Measurements from ENCODE around the gene CAMSAP1. TPM values are rescaled to one million over a fixed set of nuclear protein-coding genes. Genes with fewer than 3 reads are reported as not detected.
A peak's percentile ranks its signal among the peaks of the same experiment; 100 is the strongest.
"Not testable (repeated sequence)": the region's sequence is repeated elsewhere in the genome, so short reads cannot be mapped to it uniquely, and the experiment has no call there.

CAMSAP1 gene
- total RNA-seq, 5 donors from 2014 or later (not counting 1 experiment from before 2014, with no cell fraction given): 25.6 to 38.7 (median 35.6) TPM

GRCh38 chr9:135895202-135895848 lies 12.0 kb downstream of the CAMSAP1 start:
- no peak for ATAC-seq (replicated peaks in 1 of 4)
- no peak overlapping the region for H3K27ac ChIP-seq (ENCODE audit: low read length)
- Mint-ChIP-seq H3K4me3 (no peak overlapping the region), H3K4me1 (peaks cover 82 to 87% (median 86%) of the 10 kb centered on the region in 3 donors), H3K27ac (peak overlapping the region in 1 of 2 donors; percentile 24), H3K27me3 (no peaks in the 10 kb centered on the region), H3K9me3 (peaks cover 0 to 5% (median 0%) of the 10 kb centered on the region in 3 donors), H3K36me3 (peaks cover 19% of the 10 kb centered on the region)
- ChIA-PET POLR2A (no interaction called here), CTCF (no interaction called here)
- H3K27me3 ChIP-seq (replicated peaks in 1 of 2; ENCODE audit: control insufficient read depth in 2 of 2, extremely low read depth in 1 of 2, insufficient read depth in 2 of 2, low read length in 1 of 2): no peaks in the 10 kb centered on the region
- no peaks in the 10 kb centered on the region for H3K9me3 ChIP-seq
- no peak overlapping the region for H3K4me3 ChIP-seq (ENCODE audit: control insufficient read depth in 1 of 2, extremely low read depth in 1 of 2, low read length in 1 of 2)
- no peak for DNase-seq
- peaks cover 0 to 24% of the 10 kb centered on the region in 2 experiments for H3K4me1 ChIP-seq (ENCODE audit: control insufficient read depth in 1 of 2, extremely low read depth in 1 of 2, insufficient read depth in 2 of 2, low read length in 2 of 2)
- H3K36me3 ChIP-seq (ENCODE audit: control insufficient read depth in 2 of 2, extremely low read depth in 1 of 2, insufficient read depth in 1 of 2, low read length in 1 of 2): no peaks in the 10 kb centered on the region
- no CpG with 5 or more reads among the region's 4 CpGs for WGBS (ENCODE audit: insufficient coverage)

- Histone ChIP-seq H3K27me3 (replicated peaks in 1 of 2; ENCODE audit: control insufficient read depth in 2 of 2, extremely low read depth in 1 of 2, insufficient read depth in 2 of 2, low read length in 1 of 2) (no peaks in the 10 kb centered on the region), H3K36me3 (ENCODE audit: control insufficient read depth in 2 of 2, extremely low read depth in 1 of 2, insufficient read depth in 1 of 2, low read length in 1 of 2) (no peaks in the 10 kb centered on the region), H3K9me3 (no peaks in the 10 kb centered on the region), H3K4me1 (ENCODE audit: control insufficient read depth in 1 of 2, extremely low read depth in 1 of 2, insufficient read depth in 2 of 2, low read length in 2 of 2) (peaks cover under 1 to 31% of the 10 kb centered on the region in 2 experiments), H3K4me3 (ENCODE audit: control insufficient read depth in 1 of 2, extremely low read depth in 1 of 2, low read length in 1 of 2) (no peak overlapping the region), H3K27ac (ENCODE audit: low read length) (no peak overlapping the region)
- CTCF ChIA-PET: no interaction called here
- Mint-ChIP-seq H3K4me3 (peak overlapping the region in 1 of 3 donors; percentile 24), H3K27me3 (no peaks in the 10 kb centered on the region), H3K4me1 (peaks cover 85 to 88% (median 85%) of the 10 kb centered on the region in 3 donors), H3K36me3 (peaks cover 11% of the 10 kb centered on the region), H3K27ac (peak overlapping the region; percentile 9 to 30), H3K9me3 (no peaks in the 10 kb centered on the region)
- ATAC-seq (replicated peaks in 1 of 4) (no peak), DNase-seq (no peak)
- POLR2A ChIA-PET: no interaction called here
- WGBS (ENCODE audit: insufficient coverage): 70% methylated on average over 1 of the region's 1 CpG
Observed at GRCh38 chr9:135893104-135893503, 14.2 kb downstream of the CAMSAP1 start.

GRCh38 chr9:135892327-135892726 lies 15.0 kb downstream of the CAMSAP1 start:
- DNase-seq; H3K9me3 Mint-ChIP-seq; H3K4me3 Mint-ChIP-seq; H3K36me3 Mint-ChIP-seq; POLR2A ChIA-PET; H3K27me3 Mint-ChIP-seq; H3K27ac Mint-ChIP-seq; H3K27me3 ChIP-seq (replicated peaks in 1 of 2; ENCODE audit: control insufficient read depth in 2 of 2, extremely low read depth in 1 of 2, insufficient read depth in 2 of 2, low read length in 1 of 2); H3K36me3 ChIP-seq (ENCODE audit: control insufficient read depth in 2 of 2, extremely low read depth in 1 of 2, insufficient read depth in 1 of 2, low read length in 1 of 2); H3K27ac ChIP-seq (ENCODE audit: low read length); H3K9me3 ChIP-seq; ATAC-seq (replicated peaks in 1 of 4); CTCF ChIA-PET; H3K4me3 ChIP-seq (ENCODE audit: control insufficient read depth in 1 of 2, extremely low read depth in 1 of 2, low read length in 1 of 2): not testable (repeated sequence)
- WGBS (ENCODE audit: insufficient coverage): 94% methylated on average over 3 of the region's 6 CpGs
- peaks cover 7 to 39% of the 10 kb centered on the region in 2 experiments for H3K4me1 ChIP-seq (ENCODE audit: control insufficient read depth in 1 of 2, extremely low read depth in 1 of 2, insufficient read depth in 2 of 2, low read length in 2 of 2)
- peaks cover 85 to 90% (median 86%) of the 10 kb centered on the region in 3 donors for H3K4me1 Mint-ChIP-seq

GRCh38 chr9:135891027-135891631 lies 16.2 kb downstream of the CAMSAP1 start:
- no peak overlapping the region for H3K27ac ChIP-seq (ENCODE audit: low read length)
- CTCF ChIA-PET: interaction anchor here in 1 of 2 donors (0.6 kb wide), 1 partner anchor 19 kb away, joined by 5 read pairs; no protein-coding TSS in a partner anchor
- no peak overlapping the region for H3K4me3 ChIP-seq (ENCODE audit: control insufficient read depth in 1 of 2, extremely low read depth in 1 of 2, low read length in 1 of 2)
- no peak for ATAC-seq (replicated peaks in 1 of 4)
- POLR2A ChIA-PET: no interaction called here
- 80% methylated on average over 6 of the region's 8 CpGs for WGBS (ENCODE audit: insufficient coverage)
- Mint-ChIP-seq H3K27me3 (no peaks in the 10 kb centered on the region), H3K4me1 (peaks cover 86 to 91% (median 90%) of the 10 kb centered on the region in 3 donors), H3K27ac (no peak overlapping the region), H3K9me3 (no peaks in the 10 kb centered on the region), H3K4me3 (no peak overlapping the region), H3K36me3 (peaks cover 4% of the 10 kb centered on the region)
- H3K4me1 ChIP-seq (ENCODE audit: control insufficient read depth in 1 of 2, extremely low read depth in 1 of 2, insufficient read depth in 2 of 2, low read length in 2 of 2): peaks cover 10 to 51% of the 10 kb centered on the region in 2 experiments
- no peaks in the 10 kb centered on the region for H3K27me3 ChIP-seq (replicated peaks in 1 of 2; ENCODE audit: control insufficient read depth in 2 of 2, extremely low read depth in 1 of 2, insufficient read depth in 2 of 2, low read length in 1 of 2)
- no peak for DNase-seq
- no peaks in the 10 kb centered on the region for H3K36me3 ChIP-seq (ENCODE audit: control insufficient read depth in 2 of 2, extremely low read depth in 1 of 2, insufficient read depth in 1 of 2, low read length in 1 of 2)
- no peaks in the 10 kb centered on the region for H3K9me3 ChIP-seq

GRCh38 chr9:135890190-135891026 lies 16.9 kb downstream of the CAMSAP1 start:
- Mint-ChIP-seq H3K27me3 (no peaks in the 10 kb centered on the region), H3K9me3 (no peaks in the 10 kb centered on the region), H3K36me3 (peaks cover 4% of the 10 kb centered on the region), H3K27ac (no peak overlapping the region), H3K4me3 (no peak overlapping the region), H3K4me1 (peaks cover 86 to 92% (median 90%) of the 10 kb centered on the region in 3 donors)
- Histone ChIP-seq H3K4me3 (ENCODE audit: control insufficient read depth in 1 of 2, extremely low read depth in 1 of 2, low read length in 1 of 2) (no peak overlapping the region), H3K9me3 (no peaks in the 10 kb centered on the region), H3K27ac (ENCODE audit: low read length) (no peak overlapping the region), H3K36me3 (ENCODE audit: control insufficient read depth in 2 of 2, extremely low read depth in 1 of 2, insufficient read depth in 1 of 2, low read length in 1 of 2) (no peaks in the 10 kb centered on the region), H3K27me3 (replicated peaks in 1 of 2; ENCODE audit: control insufficient read depth in 2 of 2, extremely low read depth in 1 of 2, insufficient read depth in 2 of 2, low read length in 1 of 2) (no peaks in the 10 kb centered on the region), H3K4me1 (ENCODE audit: control insufficient read depth in 1 of 2, extremely low read depth in 1 of 2, insufficient read depth in 2 of 2, low read length in 2 of 2) (peaks cover 10 to 55% of the 10 kb centered on the region in 2 experiments)
- 94% methylated on average over 16 of the region's 18 CpGs for WGBS (ENCODE audit: insufficient coverage)
- DNase-seq (no peak), ATAC-seq (replicated peaks in 1 of 4) (no peak)
- POLR2A ChIA-PET: no interaction called here
- CTCF ChIA-PET: interaction anchor here in 1 of 2 donors (0.6 kb wide), 2 partner anchors 14 to 44 kb away, joined by 3 to 8 read pairs; no protein-coding TSS in a partner anchor

- no peaks in the 10 kb centered on the region for H3K27me3 Mint-ChIP-seq
- no peak overlapping the region for H3K4me3 Mint-ChIP-seq
- Histone ChIP-seq H3K9me3 (no peaks in the 10 kb centered on the region), H3K4me3 (ENCODE audit: control insufficient read depth in 1 of 2, extremely low read depth in 1 of 2, low read length in 1 of 2) (no peak overlapping the region), H3K27ac (ENCODE audit: low read length) (no peak overlapping the region), H3K36me3 (ENCODE audit: control insufficient read depth in 2 of 2, extremely low read depth in 1 of 2, insufficient read depth in 1 of 2, low read length in 1 of 2) (no peaks in the 10 kb centered on the region), H3K4me1 (ENCODE audit: control insufficient read depth in 1 of 2, extremely low read depth in 1 of 2, insufficient read depth in 2 of 2, low read length in 2 of 2) (peaks cover 10 to 63% of the 10 kb centered on the region in 2 experiments), H3K27me3 (replicated peaks in 1 of 2; ENCODE audit: control insufficient read depth in 2 of 2, extremely low read depth in 1 of 2, insufficient read depth in 2 of 2, low read length in 1 of 2) (no peaks in the 10 kb centered on the region)
- peak overlapping the region in 1 of 2 donors; percentile 94 for H3K27ac Mint-ChIP-seq
- DNase-seq (no peak), ATAC-seq (replicated peaks in 1 of 4) (no peak)
- WGBS (ENCODE audit: insufficient coverage): 96% methylated on average over 8 of the region's 19 CpGs
- POLR2A ChIA-PET: interaction anchor here in 1 of 2 donors (0.6 kb wide), 1 partner anchor 508 kb away, joined by 4 read pairs; no protein-coding TSS in a partner anchor
- no peaks in the 10 kb centered on the region for H3K9me3 Mint-ChIP-seq
- CTCF ChIA-PET: interaction anchor here in 1 of 2 donors (0.6 kb wide), 2 partner anchors 15 to 44 kb away, joined by 3 to 8 read pairs; no protein-coding TSS in a partner anchor
- peaks cover 85 to 91% (median 88%) of the 10 kb centered on the region in 3 donors for H3K4me1 Mint-ChIP-seq
- no peaks in the 10 kb centered on the region for H3K36me3 Mint-ChIP-seq
Observed at GRCh38 chr9:135889564-135890189, 17.7 kb downstream of the CAMSAP1 start.
